ENCODE data around the gene SF3B4. TPM values are rescaled to one million over a fixed set of nuclear protein-coding genes. Genes with fewer than 3 reads are reported as not detected.

Gene SF3B4
- polyA plus RNA-seq, 1 experiment: 37.8 TPM

DNA sequence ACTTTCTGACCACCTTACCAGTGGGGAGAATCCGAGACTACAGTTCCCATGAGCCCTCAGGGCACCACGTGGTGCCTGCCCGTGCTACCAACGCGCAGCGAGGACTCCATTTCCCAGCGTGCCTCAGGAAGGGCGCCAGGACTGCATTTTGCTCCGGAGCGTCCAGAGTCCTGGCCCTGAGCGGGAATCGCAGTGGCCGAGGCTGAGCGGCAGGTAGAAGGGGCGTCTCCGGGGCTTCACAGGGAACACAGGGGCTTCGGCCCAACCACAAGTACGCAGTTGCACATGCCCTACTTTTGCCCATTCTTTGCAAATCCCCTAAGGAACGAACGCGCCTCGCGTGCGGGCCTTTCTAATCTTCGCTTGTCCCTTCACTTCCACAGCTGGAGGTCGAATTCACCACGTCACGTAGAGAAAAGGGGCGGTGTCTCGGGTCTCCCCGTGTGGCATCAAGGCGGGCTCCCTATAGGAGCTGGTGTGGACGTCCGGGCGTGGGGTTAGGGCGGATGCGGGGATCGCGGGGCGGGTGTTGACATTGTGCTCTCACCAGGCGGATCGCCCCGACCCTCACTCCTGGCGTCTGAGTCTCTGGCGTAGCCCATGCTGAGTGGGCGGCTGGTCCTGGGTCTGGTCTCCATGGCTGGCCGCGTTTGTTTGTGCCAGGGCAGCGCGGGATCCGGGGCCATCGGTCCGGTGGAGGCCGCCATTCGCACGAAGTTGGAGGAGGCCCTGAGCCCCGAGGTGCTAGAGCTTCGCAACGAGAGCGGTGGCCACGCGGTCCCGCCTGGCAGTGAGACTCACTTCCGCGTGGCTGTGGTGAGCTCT, 27.9 kb downstream of the SF3B4 start, which contains the start of gene BOLA1:
Gene BOLA1 (plus strand): TSS at position 109 of the 825 bp plus-strand sequence. CDS start 492 bp downstream, at position 601.
- ChIA-PET POLR2A (interaction anchor here (2.0 kb wide), 1 partner anchor 13 kb away, joined by 16 read pairs; a partner anchor contains a TSS), CTCF (interaction anchor here (0.8 kb wide), 1 partner anchor 12 kb away, joined by 5 read pairs; a partner anchor contains a TSS)
- Histone ChIP-seq H3K36me3 (ENCODE audit: control insufficient read depth, insufficient read depth, low read length) (peaks cover 1% of the 10 kb centered on the region; the same call in 1 of the 2 replicates), H3K27me3 (ENCODE audit: control insufficient read depth, insufficient read depth, low read length) (no peaks in the 10 kb centered on the region), H3K4me3 (ENCODE audit: low read depth, low read length) (peak within 1 kb of the TSS; percentile 50)
- peak; percentile 53 for DNase-seq (ENCODE audit: low read depth)
- TF ChIP-seq, protein P1, sequence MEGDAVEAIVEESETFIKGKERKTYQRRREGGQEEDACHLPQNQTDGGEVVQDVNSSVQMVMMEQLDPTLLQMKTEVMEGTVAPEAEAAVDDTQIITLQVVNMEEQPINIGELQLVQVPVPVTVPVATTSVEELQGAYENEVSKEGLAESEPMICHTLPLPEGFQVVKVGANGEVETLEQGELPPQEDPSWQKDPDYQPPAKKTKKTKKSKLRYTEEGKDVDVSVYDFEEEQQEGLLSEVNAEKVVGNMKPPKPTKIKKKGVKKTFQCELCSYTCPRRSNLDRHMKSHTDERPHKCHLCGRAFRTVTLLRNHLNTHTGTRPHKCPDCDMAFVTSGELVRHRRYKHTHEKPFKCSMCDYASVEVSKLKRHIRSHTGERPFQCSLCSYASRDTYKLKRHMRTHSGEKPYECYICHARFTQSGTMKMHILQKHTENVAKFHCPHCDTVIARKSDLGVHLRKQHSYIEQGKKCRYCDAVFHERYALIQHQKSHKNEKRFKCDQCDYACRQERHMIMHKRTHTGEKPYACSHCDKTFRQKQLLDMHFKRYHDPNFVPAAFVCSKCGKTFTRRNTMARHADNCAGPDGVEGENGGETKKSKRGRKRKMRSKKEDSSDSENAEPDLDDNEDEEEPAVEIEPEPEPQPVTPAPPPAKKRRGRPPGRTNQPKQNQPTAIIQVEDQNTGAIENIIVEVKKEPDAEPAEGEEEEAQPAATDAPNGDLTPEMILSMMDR (IDR thresholded peaks at IDR 0.05; ENCODE audit: insufficient read depth, low read depth, low read length): no peak

DNA sequence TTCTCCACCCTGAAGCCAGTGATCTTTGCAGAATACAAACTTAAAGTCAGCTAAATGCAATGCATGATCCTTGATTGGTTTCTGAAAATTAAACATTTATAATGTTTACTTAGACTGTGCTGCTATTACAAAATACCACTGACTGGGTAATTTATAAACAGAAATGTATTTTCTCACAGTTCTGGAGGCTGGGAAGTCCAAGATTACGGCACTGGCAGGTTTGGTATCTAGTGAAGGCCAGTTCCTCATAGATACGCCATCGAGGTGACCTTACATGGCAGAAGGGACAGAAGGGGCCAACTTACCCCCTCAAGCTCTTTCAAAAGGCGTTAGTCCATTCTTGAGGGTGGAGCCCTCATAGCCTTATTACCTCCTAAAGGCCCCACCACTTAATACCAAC, 31.0 kb downstream of the SF3B4 start:
- Histone ChIP-seq H3K36me3 (ENCODE audit: control insufficient read depth, insufficient read depth, low read length) (no peaks in the 10 kb centered on the region), H3K27me3 (ENCODE audit: control insufficient read depth, insufficient read depth, low read length) (no peaks in the 10 kb centered on the region), H3K4me3 (ENCODE audit: low read depth, low read length) (no peak overlapping the region)
- ChIA-PET CTCF (no interaction called here), POLR2A (no interaction called here)
- TF ChIP-seq, protein P1 (IDR thresholded peaks at IDR 0.05; ENCODE audit: insufficient read depth, low read depth, low read length): no peak
- DNase-seq (ENCODE audit: low read depth): no peak

DNA sequence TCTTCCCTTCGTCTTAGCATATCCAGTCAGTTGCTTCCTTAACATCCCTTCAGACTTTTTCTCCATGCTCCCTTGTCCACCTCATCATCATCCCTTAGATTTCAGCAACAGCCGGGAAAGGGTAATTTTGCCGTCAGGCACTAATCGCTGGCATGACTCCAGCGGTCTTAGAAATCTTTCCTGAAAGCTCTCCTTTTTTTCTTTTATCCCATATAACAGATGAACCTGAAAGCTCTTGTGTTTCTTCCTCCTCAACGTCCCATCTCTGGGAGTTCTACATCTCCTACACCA, 38.7 kb downstream of the SF3B4 start:
- ChIA-PET CTCF (interaction anchor here (0.7 to 1.8 kb wide), 6 partner anchors 13 to 1132 kb away, joined by 3 to 6 read pairs (median 4); partner anchors contain the start of gene SF3B4), POLR2A (interaction anchor here (1.4 kb wide), 1 partner anchor 27 kb away, joined by 4 read pairs; no protein-coding TSS in a partner anchor)
- H3K27me3 ChIP-seq (ENCODE audit: control insufficient read depth, insufficient read depth, low read length): no peaks in the 10 kb centered on the region
- no peaks in the 10 kb centered on the region for H3K36me3 ChIP-seq (ENCODE audit: control insufficient read depth, insufficient read depth, low read length)
- TF ChIP-seq, protein P1 (IDR thresholded peaks at IDR 0.05; ENCODE audit: insufficient read depth, low read depth, low read length): no peak
- peak overlapping the region; percentile 49 for H3K4me3 ChIP-seq (ENCODE audit: low read depth, low read length)
- no peak for DNase-seq (ENCODE audit: low read depth)

DNA sequence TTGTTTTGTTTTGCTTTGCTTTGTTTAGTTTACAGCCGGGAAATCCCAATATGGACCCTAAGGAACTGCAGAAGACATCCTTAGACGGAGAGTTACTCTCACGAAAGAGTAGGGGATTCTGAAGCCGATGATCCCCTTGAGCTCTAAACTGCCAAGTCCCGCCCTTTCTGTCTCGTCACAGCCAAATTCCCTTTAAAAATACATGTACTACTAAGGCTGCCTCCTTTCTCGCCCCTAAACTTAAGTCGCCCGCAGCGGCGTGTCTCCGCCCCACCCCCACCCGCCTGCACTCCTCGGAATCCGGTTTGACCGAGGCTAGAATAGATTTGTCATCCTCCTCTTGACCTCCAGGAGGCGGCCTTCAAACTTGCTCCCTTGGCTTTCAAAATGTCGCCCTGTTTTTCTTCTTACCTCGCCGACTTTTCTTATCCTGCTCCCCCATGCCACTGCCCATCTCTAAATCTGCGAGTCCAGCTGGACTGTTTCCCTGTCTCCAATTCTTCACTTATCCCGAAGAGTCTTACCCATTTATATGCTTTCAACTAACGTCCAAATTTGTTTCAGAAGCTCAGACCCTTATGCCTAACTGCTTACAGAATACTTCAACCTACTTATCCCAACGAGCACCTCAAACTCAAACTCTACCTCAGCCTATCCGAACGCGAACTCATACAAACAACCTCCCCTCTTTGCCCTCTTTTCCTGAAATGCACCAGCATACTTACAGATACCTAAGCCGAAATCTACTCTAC, 39.2 kb downstream of the SF3B4 start:
- H3K36me3 ChIP-seq (ENCODE audit: control insufficient read depth, insufficient read depth, low read length): no peaks in the 10 kb centered on the region
- H3K4me3 ChIP-seq (ENCODE audit: low read depth, low read length): peak overlapping the region; percentile 49
- DNase-seq (ENCODE audit: low read depth): peak; percentile 51
- TF ChIP-seq, protein P1 (IDR thresholded peaks at IDR 0.05; ENCODE audit: insufficient read depth, low read depth, low read length): peak; percentile 74
- H3K27me3 ChIP-seq (ENCODE audit: control insufficient read depth, insufficient read depth, low read length): no peaks in the 10 kb centered on the region
- POLR2A ChIA-PET: interaction anchor here (0.9 to 2.8 kb wide), 8 partner anchors 11 to 299 kb away, joined by 3 to 16 read pairs (median 4); partner anchors contain the start of gene BOLA1
- CTCF ChIA-PET: interaction anchor here (0.6 to 1.8 kb wide), 13 partner anchors 12 to 1132 kb away, joined by 3 to 6 read pairs (median 4); partner anchors contain the start of gene SF3B4

Data from BJ (cell line).